Caco-2 (cell line): ENCODE results near the gene SERPINE3. TPM values are rescaled to one million over a fixed set of nuclear protein-coding genes. Genes with fewer than 3 reads are reported as not detected.

Experiments used
- BruUV-seq: library from RNA; stranded (reverse); fragments of 400-500 nt; replicated peaks from 2 replicates; lab custom pipeline; 2021; lab: Mats Ljungman, UMichigan
- CTCF ChIA-PET: fragments of 300-600 bp; sonication (Branson Sonifier 250); formaldehyde crosslinking; loops from one replicate; lab custom pipeline; 2022; ENCODE audit warnings: antibody characterized with exemption; lab: Charles Lee
- POLR2A ChIA-PET: fragments of 300-600 bp; sonication (Branson Sonifier 250); formaldehyde crosslinking; loops from one replicate; lab custom pipeline; 2022; ENCODE audit warnings: antibody characterized with exemption; lab: Charles Lee
- DNase-seq, 2 experiments: peaks; one replicate each; pipeline versions ENCODE4 v3.0.0 to v3.0.0-alpha.2; 2020 to 2022
- H3K27me3 ChIP-seq: replicated peaks from 2 replicates; pipeline ENCODE4 v1.6.0; 2011; ENCODE audit warnings: low read length; ENCODE audit not compliant: control insufficient read depth, insufficient read depth
- H3K36me3 ChIP-seq: 2 replicates; pipeline ENCODE4 v1.5.1; 2011; ENCODE audit warnings: low read length; ENCODE audit not compliant: control insufficient read depth, insufficient read depth
- H3K4me1 ChIP-seq: fragments of 250-450 bp; sonication (Bioruptor Pico); 2 replicates; pipeline ENCODE4 v1.5.1; 2020; ENCODE audit warnings: mild to moderate bottlenecking
- H3K4me3 ChIP-seq: 2 replicates; pipeline ENCODE4 v1.5.1; 2011; ENCODE audit warnings: low read depth, mild to moderate bottlenecking, control low read depth, low read length
- H3K9me3 ChIP-seq: fragments of 250-450 bp; sonication (Bioruptor Pico); 2 replicates; pipeline ENCODE4 v1.5.1; 2020; ENCODE audit warnings: mild to moderate bottlenecking, moderate library complexity
- H3K27ac Mint-ChIP-seq: one replicate; pipeline ENCODE4 v1.8.0; 2022; ENCODE audit warnings: mixed read lengths; ENCODE audit not compliant: unreplicated experiment
- H3K27me3 Mint-ChIP-seq: one replicate; pipeline ENCODE4 v1.8.0; 2022; ENCODE audit warnings: mixed read lengths; ENCODE audit not compliant: insufficient read depth, unreplicated experiment
- H3K36me3 Mint-ChIP-seq: one replicate; pipeline ENCODE4 v1.8.0; 2022; ENCODE audit warnings: mild to moderate bottlenecking, mixed read lengths; ENCODE audit not compliant: insufficient read depth, unreplicated experiment
- H3K4me1 Mint-ChIP-seq: one replicate; pipeline ENCODE4 v1.8.0; 2022; ENCODE audit warnings: low read depth, mixed read lengths; ENCODE audit not compliant: unreplicated experiment
- H3K4me3 Mint-ChIP-seq: one replicate; pipeline ENCODE4 v1.8.0; 2022; ENCODE audit warnings: mild to moderate bottlenecking, moderate library complexity, mixed read lengths; ENCODE audit not compliant: unreplicated experiment
- H3K9me3 Mint-ChIP-seq: one replicate; pipeline ENCODE4 v1.8.0; 2022; ENCODE audit warnings: mixed read lengths; ENCODE audit not compliant: unreplicated experiment
- CTCF ChIP-seq, 2 experiments: fragments of 200-600 bp in 1 of 2; IDR thresholded peaks; 1 replicate in 1 of 2; 2 replicates in 1 of 2; pipeline versions ENCODE4 v1.5.1 to v1.8.0; 2011 to 2022; ENCODE audit warnings: antibody characterized with exemption in 1 of 2, control low read depth in 1 of 2, inconsistent platforms in 1 of 2, low read depth in 1 of 2, low read length in 1 of 2, mild to moderate bottlenecking in 1 of 2, moderate library complexity in 1 of 2; ENCODE audit not compliant: insufficient read depth in 1 of 2, severe bottlenecking in 1 of 2, unreplicated experiment in 1 of 2
- intact Hi-C: fragments of 100-400 bp; cut with micrococcal nuclease; formaldehyde crosslinking; loops from one replicate; pipeline ENCODE4 v1.10.0; 2022; ENCODE audit not compliant: unreplicated experiment
- total RNA-seq: library from RNA; stranded (reverse); gene quantifications from 2 replicates; pipeline ENCODE4 v1.2.3, GENCODE V29; 2022

SERPINE3 gene
- total RNA-seq, 1 experiment from 2014 or later, result not detected

GRCh38 chr13:51297556-51297955 is 41.9 kb upstream of the SERPINE3 start:
- no peaks in the 10 kb centered on the region for H3K36me3 ChIP-seq
- ChIA-PET CTCF (interaction anchor here (1.4 kb wide), 1 partner anchor 11 kb away, joined by 3 read pairs; no protein-coding TSS in a partner anchor), POLR2A (no interaction called here)
- intact Hi-C loops, result no loop called here
- H3K9me3 ChIP-seq, result no peaks in the 10 kb centered on the region
- no peak overlapping the region for H3K4me3 ChIP-seq
- H3K4me3 Mint-ChIP-seq, result no peak overlapping the region
- no peaks in the 10 kb centered on the region for H3K4me1 ChIP-seq
- BruUV-seq, result no TSS peak
- H3K9me3 Mint-ChIP-seq, result no peaks in the 10 kb centered on the region
- no peak overlapping the region for H3K27ac Mint-ChIP-seq
- no peak for DNase-seq
- no peaks in the 10 kb centered on the region for H3K4me1 Mint-ChIP-seq
- no peaks in the 10 kb centered on the region for H3K36me3 Mint-ChIP-seq
- no peaks in the 10 kb centered on the region for H3K27me3 Mint-ChIP-seq
- no peaks in the 10 kb centered on the region for H3K27me3 ChIP-seq
- TF ChIP-seq CTCF (IDR thresholded peaks at IDR 0.05; ENCODE audit: insufficient read depth in 1 of 2, low read depth in 1 of 2, low read length in 1 of 2, severe bottlenecking in 1 of 2, unreplicated experiment in 1 of 2), result no peak

- no TSS peak for BruUV-seq
- Mint-ChIP-seq H3K4me1 (no peaks in the 10 kb centered on the region), H3K27me3 (no peaks in the 10 kb centered on the region), H3K4me3 (no peak overlapping the region), H3K9me3 (no peaks in the 10 kb centered on the region), H3K27ac (no peak overlapping the region), H3K36me3 (no peaks in the 10 kb centered on the region)
- CTCF ChIA-PET, result interaction anchor here (1.4 kb wide), 1 partner anchor 13 kb away, joined by 3 read pairs; no protein-coding TSS in a partner anchor
- TF ChIP-seq CTCF (IDR thresholded peaks at IDR 0.05; ENCODE audit: insufficient read depth in 1 of 2, low read depth in 1 of 2, low read length in 1 of 2, severe bottlenecking in 1 of 2, unreplicated experiment in 1 of 2), result no peak
- Histone ChIP-seq H3K4me3 (no peak overlapping the region), H3K9me3 (no peaks in the 10 kb centered on the region), H3K27me3 (no peaks in the 10 kb centered on the region), H3K36me3 (no peaks in the 10 kb centered on the region), H3K4me1 (no peaks in the 10 kb centered on the region)
- intact Hi-C loops, result no loop called here
- POLR2A ChIA-PET, result no interaction called here
- DNase-seq, result no peak
These were observed 40.7 kb upstream of the SERPINE3 start for GRCh38 chr13:51298812-51299211.

GRCh38 chr13:51303063-51303552 is 36.4 kb upstream of the SERPINE3 start:
- H3K9me3 Mint-ChIP-seq, result no peaks in the 10 kb centered on the region
- no TSS peak for BruUV-seq
- H3K4me3 Mint-ChIP-seq, result no peak overlapping the region
- Histone ChIP-seq H3K36me3 (no peaks in the 10 kb centered on the region), H3K27me3 (no peaks in the 10 kb centered on the region), H3K9me3 (no peaks in the 10 kb centered on the region), H3K4me1 (no peaks in the 10 kb centered on the region), H3K4me3 (no peak overlapping the region)
- H3K36me3 Mint-ChIP-seq, result no peaks in the 10 kb centered on the region
- no peaks in the 10 kb centered on the region for H3K4me1 Mint-ChIP-seq
- ChIA-PET POLR2A (no interaction called here), CTCF (interaction anchor here (0.7 kb wide), 1 partner anchor 17 kb away, joined by 3 read pairs; no protein-coding TSS in a partner anchor)
- no peaks in the 10 kb centered on the region for H3K27me3 Mint-ChIP-seq
- intact Hi-C loops, result no loop called here
- TF ChIP-seq CTCF (IDR thresholded peaks at IDR 0.05; ENCODE audit: insufficient read depth in 1 of 2, low read depth in 1 of 2, low read length in 1 of 2, severe bottlenecking in 1 of 2, unreplicated experiment in 1 of 2), result no peak
- H3K27ac Mint-ChIP-seq, result no peak overlapping the region
- DNase-seq, result no peak
